ENCODE results near the gene FAM107B. TPM values are rescaled to one million over a fixed set of nuclear protein-coding genes. Genes with fewer than 3 reads are reported as not detected.

Gene FAM107B
- total RNA-seq, 1 experiment from 2014 or later, result 61.6 TPM

DNA sequence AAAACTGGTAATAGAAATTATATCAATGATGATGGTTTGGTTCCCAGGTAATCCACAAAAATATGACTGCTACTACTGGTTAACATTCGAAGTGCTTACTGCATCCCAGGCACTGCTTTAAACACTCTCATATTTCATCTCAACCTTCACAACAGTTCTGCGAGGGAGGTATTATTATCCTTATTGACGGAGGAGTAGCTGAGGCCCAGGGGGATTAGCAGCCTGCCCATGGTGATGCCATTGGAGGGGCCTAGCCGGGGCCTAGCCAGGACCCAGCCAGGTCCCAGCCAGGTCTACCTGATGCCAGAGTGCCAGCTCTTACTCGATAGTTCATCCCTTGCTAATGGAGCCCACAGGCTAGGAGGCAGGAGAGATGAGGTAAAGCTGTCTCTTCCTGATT lies 217.1 kb downstream of the FAM107B start:
- Histone ChIP-seq H3K27ac (ENCODE audit: low read depth, low read length, poor library complexity, severe bottlenecking) (no peak overlapping the region), H3K4me3 (ENCODE audit: low read depth, low read length, poor library complexity, severe bottlenecking) (no peak overlapping the region), H3K27me3 (replicated peaks; ENCODE audit: insufficient read depth, low read depth, low read length, poor library complexity) (no peaks in the 10 kb centered on the region), H3K9me3 (ENCODE audit: low read depth, low read length, poor library complexity, severe bottlenecking) (no peaks in the 10 kb centered on the region), H3K4me1 (ENCODE audit: insufficient read depth, low read length, poor library complexity, severe bottlenecking) (peaks cover 20% of the 10 kb centered on the region), H3K36me3 (ENCODE audit: insufficient read depth, low read length, poor library complexity, severe bottlenecking) (no peaks in the 10 kb centered on the region)
- CTCF ChIA-PET, result no interaction called here
- POLR2A ChIA-PET (ENCODE audit: low non-redundant PET), result no interaction called here
- DNase-seq (ENCODE audit: low spot score), result no peak
- TF ChIP-seq CTCF (conservative IDR thresholded peaks at IDR 0.05; ENCODE audit: low read depth, low read length) (no peak), EZH2 (IDR thresholded peaks at IDR 0.05; ENCODE audit: borderline replicate concordance, low read depth, low read length, poor library complexity, severe bottlenecking) (no peak)
- BruUV-seq (replicated peaks), result no TSS peak
- intact Hi-C loops (cut with micrococcal nuclease; ENCODE audit: unreplicated experiment), result no loop called here

DNA sequence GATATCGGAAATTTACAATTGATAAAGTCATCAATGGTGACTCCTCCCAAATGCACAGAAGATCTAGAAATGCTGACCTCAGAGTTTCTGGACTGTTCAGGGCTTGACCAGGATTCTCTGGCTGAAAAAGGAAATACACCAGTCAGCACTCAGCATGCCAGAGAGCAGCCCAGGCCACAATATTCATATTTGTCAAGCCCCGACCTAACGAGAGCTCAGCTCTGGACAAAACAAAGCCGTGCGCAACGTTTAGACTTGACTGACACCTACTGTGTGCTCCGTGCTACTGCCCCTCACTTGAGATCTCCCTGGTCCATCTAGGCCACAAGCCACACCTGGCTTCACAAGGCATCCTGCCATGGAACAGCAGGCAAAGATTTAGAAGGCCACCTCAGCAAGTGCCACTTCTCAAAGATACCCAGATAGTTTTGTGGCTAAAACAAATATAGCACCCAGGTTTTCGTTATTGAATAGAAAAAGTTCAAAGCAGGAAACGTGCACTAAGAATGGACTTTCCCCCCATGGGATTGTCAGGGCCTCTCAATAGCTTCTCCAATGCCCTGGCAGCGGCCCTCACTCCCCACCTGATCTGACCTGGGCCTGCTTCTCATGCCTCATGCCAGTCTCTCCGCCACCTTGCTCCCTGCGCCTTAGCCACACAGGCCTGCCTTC lies 218.3 kb downstream of the FAM107B start:
- Histone ChIP-seq H3K36me3 (ENCODE audit: insufficient read depth, low read length, poor library complexity, severe bottlenecking) (no peaks in the 10 kb centered on the region), H3K9me3 (ENCODE audit: low read depth, low read length, poor library complexity, severe bottlenecking) (no peaks in the 10 kb centered on the region), H3K4me1 (ENCODE audit: insufficient read depth, low read length, poor library complexity, severe bottlenecking) (peaks cover 20% of the 10 kb centered on the region), H3K27ac (ENCODE audit: low read depth, low read length, poor library complexity, severe bottlenecking) (no peak overlapping the region), H3K4me3 (ENCODE audit: low read depth, low read length, poor library complexity, severe bottlenecking) (no peak overlapping the region), H3K27me3 (replicated peaks; ENCODE audit: insufficient read depth, low read depth, low read length, poor library complexity) (no peaks in the 10 kb centered on the region)
- ChIA-PET CTCF (no interaction called here), POLR2A (ENCODE audit: low non-redundant PET) (no interaction called here)
- DNase-seq (ENCODE audit: low spot score), result no peak
- intact Hi-C loops (cut with micrococcal nuclease; ENCODE audit: unreplicated experiment), result no loop called here
- BruUV-seq (replicated peaks), result no TSS peak
- TF ChIP-seq CTCF (conservative IDR thresholded peaks at IDR 0.05; ENCODE audit: low read depth, low read length), result no peak
- TF ChIP-seq EZH2 (IDR thresholded peaks at IDR 0.05; ENCODE audit: borderline replicate concordance, low read depth, low read length, poor library complexity, severe bottlenecking), result no peak

- ChIA-PET POLR2A (ENCODE audit: low non-redundant PET) (no interaction called here), CTCF (no interaction called here)
- Histone ChIP-seq H3K27ac (ENCODE audit: low read depth, low read length, poor library complexity, severe bottlenecking) (no peak overlapping the region), H3K4me1 (ENCODE audit: insufficient read depth, low read length, poor library complexity, severe bottlenecking) (peaks cover 20% of the 10 kb centered on the region), H3K36me3 (ENCODE audit: insufficient read depth, low read length, poor library complexity, severe bottlenecking) (no peaks in the 10 kb centered on the region), H3K4me3 (ENCODE audit: low read depth, low read length, poor library complexity, severe bottlenecking) (no peak overlapping the region), H3K27me3 (replicated peaks; ENCODE audit: insufficient read depth, low read depth, low read length, poor library complexity) (no peaks in the 10 kb centered on the region), H3K9me3 (ENCODE audit: low read depth, low read length, poor library complexity, severe bottlenecking) (no peaks in the 10 kb centered on the region)
- intact Hi-C loops (cut with micrococcal nuclease; ENCODE audit: unreplicated experiment), result no loop called here
- no peak for DNase-seq (ENCODE audit: low spot score)
- no peak for TF ChIP-seq CTCF (conservative IDR thresholded peaks at IDR 0.05; ENCODE audit: low read depth, low read length)
- TF ChIP-seq EZH2 (IDR thresholded peaks at IDR 0.05; ENCODE audit: borderline replicate concordance, low read depth, low read length, poor library complexity, severe bottlenecking), result no peak
- BruUV-seq (replicated peaks), result no TSS peak
Observed at GRCh38 chr10:14555807-14556206, 218.9 kb downstream of the FAM107B start.
